NT2/D1 (cell line): ENCODE data around the gene PTPRG.

ENCODE experiments used
- SUZ12 ChIP-seq: IDR thresholded peaks from 2 replicates; pipeline ENCODE4 v1.6.1; 2011; ENCODE audit not compliant: insufficient read length, insufficient read depth; ENCODE audit errors: extremely low read depth
- YY1 ChIP-seq: IDR thresholded peaks from 2 replicates; pipeline ENCODE4 v1.6.1; 2011; ENCODE audit not compliant: insufficient read length, insufficient read depth

GRCh38 chr3:61520966-61521628 lies 40.3 kb upstream of the PTPRG start:
- no peak for TF ChIP-seq YY1
- no peak for TF ChIP-seq SUZ12
